ENCODE results near the gene FGFRL1.
"Not testable (repeated sequence)": the region's sequence is repeated elsewhere in the genome, so short reads cannot be mapped to it uniquely, and the experiment has no call there.

FGFRL1 gene

DNA sequence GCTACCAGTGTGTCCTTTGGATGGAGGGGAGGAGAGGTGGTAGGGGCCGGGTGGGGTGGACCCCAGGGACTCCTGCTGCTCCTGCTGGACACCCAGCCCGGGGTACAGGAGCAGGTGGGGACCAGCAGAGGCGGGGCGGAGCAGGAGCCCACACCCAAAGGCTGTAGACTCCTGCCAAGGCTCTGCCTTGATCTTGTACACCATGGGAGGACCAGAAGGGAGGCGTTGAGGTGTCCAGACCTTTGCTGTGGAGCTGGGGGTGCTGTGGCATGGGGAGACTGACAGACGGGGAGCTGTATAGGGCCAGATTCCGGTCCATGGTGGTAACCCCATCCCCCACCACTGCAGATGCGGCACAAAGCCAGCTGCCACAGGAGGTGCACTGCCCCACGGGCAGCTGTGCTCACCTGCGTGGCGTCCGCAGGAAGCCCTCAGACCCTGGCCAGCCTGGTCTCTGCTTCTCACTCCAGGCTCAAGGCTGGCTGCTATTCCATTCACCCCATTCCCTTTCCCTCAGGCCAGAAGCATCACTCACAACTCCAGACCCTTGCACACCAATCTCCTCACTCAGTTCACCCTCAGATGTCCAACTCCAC, 13.2 kb upstream of the FGFRL1 start:
- POLR2A ChIA-PET, result interaction anchor here (1.2 kb wide), 1 partner anchor 11 kb away, joined by 3 read pairs; the partner anchor contains the start of gene IDUA
- no peak for DNase-seq (ENCODE audit: low read depth, low spot score)
- CTCF ChIA-PET, result interaction anchor here (1.1 to 2.2 kb wide), 4 partner anchors 11 to 256 kb away, joined by 3 to 8 read pairs (median 4); partner anchors contain the start of gene IDUA
- H3K4me3 ChIP-seq (ENCODE audit: low read depth, low read length), result no peak overlapping the region
- TF ChIP-seq, protein P1, sequence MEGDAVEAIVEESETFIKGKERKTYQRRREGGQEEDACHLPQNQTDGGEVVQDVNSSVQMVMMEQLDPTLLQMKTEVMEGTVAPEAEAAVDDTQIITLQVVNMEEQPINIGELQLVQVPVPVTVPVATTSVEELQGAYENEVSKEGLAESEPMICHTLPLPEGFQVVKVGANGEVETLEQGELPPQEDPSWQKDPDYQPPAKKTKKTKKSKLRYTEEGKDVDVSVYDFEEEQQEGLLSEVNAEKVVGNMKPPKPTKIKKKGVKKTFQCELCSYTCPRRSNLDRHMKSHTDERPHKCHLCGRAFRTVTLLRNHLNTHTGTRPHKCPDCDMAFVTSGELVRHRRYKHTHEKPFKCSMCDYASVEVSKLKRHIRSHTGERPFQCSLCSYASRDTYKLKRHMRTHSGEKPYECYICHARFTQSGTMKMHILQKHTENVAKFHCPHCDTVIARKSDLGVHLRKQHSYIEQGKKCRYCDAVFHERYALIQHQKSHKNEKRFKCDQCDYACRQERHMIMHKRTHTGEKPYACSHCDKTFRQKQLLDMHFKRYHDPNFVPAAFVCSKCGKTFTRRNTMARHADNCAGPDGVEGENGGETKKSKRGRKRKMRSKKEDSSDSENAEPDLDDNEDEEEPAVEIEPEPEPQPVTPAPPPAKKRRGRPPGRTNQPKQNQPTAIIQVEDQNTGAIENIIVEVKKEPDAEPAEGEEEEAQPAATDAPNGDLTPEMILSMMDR (IDR thresholded peaks at IDR 0.05; ENCODE audit: insufficient read depth, low read length, missing control alignments), result no peak

DNA sequence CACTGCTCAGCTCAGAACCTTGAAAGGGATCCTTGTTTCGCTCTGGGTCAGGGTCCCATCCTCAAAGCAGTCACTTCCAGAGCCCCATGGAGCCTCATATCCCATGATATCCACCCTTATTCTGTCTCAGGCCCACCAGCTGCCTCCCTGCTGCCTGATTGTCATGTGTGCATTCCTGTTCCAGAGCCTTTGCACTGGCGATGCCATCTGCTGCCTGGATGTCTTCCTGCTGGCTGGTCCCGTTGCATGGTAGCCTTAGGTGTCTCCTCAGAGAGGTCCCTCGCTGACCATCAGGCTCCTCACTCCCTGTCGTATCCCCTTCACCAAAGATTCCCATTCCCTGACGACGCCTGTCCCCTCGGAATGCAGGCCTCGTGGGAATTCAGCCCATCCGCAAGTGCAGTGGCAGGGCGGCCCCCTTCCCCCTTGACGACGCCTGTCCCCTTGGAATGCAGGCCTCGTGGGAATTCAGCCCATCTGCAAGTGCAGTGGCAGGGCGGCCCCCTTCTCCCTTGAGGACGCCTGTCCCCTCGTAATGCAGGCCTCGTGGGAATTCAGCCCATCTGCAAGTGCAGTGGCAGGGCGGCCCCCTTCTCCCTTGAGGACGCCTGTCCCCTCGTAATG, 12.1 kb upstream of the FGFRL1 start:
- ChIA-PET POLR2A (interaction anchor here (1.2 kb wide), 1 partner anchor 12 kb away, joined by 3 read pairs; the partner anchor contains the start of gene IDUA), CTCF (interaction anchor here (1.1 to 2.2 kb wide), 3 partner anchors 10 to 27 kb away, joined by 3 to 8 read pairs (median 4); partner anchors contain the start of gene IDUA)
- not testable (repeated sequence) for DNase-seq (ENCODE audit: low read depth, low spot score); H3K4me3 ChIP-seq (ENCODE audit: low read depth, low read length)

- TF ChIP-seq, protein P1 (IDR thresholded peaks at IDR 0.05; ENCODE audit: insufficient read depth, low read length, missing control alignments), result no peak
- DNase-seq (ENCODE audit: low read depth, low spot score), result no peak
- ChIA-PET POLR2A (no interaction called here), CTCF (no interaction called here)
- H3K4me3 ChIP-seq (ENCODE audit: low read depth, low read length), result no peak overlapping the region
Observed at GRCh38 chr4:999882-1000425, 11.5 kb upstream of the FGFRL1 start.

- H3K4me3 ChIP-seq (ENCODE audit: low read depth, low read length), result no peak overlapping the region
- POLR2A ChIA-PET, result no interaction called here
- CTCF ChIA-PET, result no interaction called here
- DNase-seq (ENCODE audit: low read depth, low spot score), result no peak
- TF ChIP-seq, protein P1 (IDR thresholded peaks at IDR 0.05; ENCODE audit: insufficient read depth, low read length, missing control alignments), result no peak
Observed at GRCh38 chr4:1000686-1001260, 10.7 kb upstream of the FGFRL1 start.

- H3K4me3 ChIP-seq (ENCODE audit: low read depth, low read length), result no peak overlapping the region
- no peak for DNase-seq (ENCODE audit: low read depth, low spot score)
- ChIA-PET POLR2A (no interaction called here), CTCF (no interaction called here)
- TF ChIP-seq, protein P1 (IDR thresholded peaks at IDR 0.05; ENCODE audit: insufficient read depth, low read length, missing control alignments), result no peak
Observed at GRCh38 chr4:1001561-1002130, 9.8 kb upstream of the FGFRL1 start.

DNA sequence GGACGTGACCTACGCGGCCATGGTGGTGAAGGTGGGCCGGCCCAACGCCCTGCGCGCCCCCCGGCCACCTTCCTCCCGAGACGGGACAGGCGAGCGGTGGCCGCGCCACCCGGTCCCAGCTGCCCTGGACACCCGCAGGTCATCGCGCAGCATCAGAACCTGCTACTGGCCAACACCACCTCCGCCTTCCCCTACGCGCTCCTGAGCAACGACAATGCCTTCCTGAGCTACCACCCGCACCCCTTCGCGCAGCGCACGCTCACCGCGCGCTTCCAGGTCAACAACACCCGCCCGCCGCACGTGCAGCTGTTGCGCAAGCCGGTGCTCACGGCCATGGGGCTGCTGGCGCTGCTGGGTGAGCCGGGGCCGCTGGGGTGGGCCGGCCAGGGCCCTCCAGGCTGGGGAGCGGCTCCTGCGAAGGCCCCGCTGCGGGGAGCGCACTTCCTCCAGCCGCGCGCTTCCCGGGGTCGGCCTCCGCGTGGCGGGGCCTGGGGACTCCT, 9.2 kb upstream of the FGFRL1 start:
- POLR2A ChIA-PET, result no interaction called here
- CTCF ChIA-PET, result no interaction called here
- H3K4me3 ChIP-seq (ENCODE audit: low read depth, low read length), result no peak overlapping the region
- no peak for DNase-seq (ENCODE audit: low read depth, low spot score)
- TF ChIP-seq, protein P1 (IDR thresholded peaks at IDR 0.05; ENCODE audit: insufficient read depth, low read length, missing control alignments), result no peak

Data from AG04449 (cell line).